Measurements from ENCODE around the gene CNOT9.

CNOT9 gene

DNA sequence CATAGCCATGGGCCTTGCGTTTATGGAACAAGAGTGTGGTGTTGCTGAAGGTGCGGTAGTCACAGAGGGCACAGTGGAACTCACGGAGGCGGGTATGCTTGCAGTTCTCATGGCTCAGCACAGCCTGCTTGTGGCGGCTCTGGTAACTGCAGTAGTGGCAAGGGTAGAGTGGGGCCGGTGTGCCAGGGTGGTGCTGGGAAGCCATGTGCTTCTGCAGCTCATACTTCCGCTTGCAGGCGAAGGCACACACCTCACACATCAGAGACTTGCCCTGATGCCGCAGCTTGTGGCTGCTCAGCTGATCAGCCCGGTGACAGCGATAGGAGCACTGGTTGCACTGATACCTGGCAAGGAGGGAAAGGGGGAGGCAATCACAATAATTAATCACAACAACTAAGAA, 76.1 kb downstream of the CNOT9 start:
- DNase-seq (ENCODE audit: low read depth), result no peak

DNA sequence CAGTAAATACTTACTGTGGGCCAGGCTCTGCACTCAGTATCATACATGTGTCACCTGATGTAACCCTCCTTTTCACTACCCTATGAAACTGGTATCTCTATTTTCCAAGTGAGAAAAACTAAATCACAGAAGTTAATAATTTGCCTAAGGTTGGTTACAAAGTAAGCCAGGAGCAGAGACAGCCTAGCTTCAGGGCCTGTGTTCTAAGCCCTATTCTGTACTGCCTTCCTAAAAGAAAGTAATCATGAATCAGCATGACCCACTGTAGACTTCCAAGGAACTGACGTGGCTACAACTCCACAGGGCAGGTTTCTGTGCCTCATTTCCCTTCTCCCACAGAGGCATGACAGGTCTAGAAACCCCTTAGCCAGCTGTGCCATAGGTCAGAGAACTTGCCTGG, 76.5 kb downstream of the CNOT9 start:
- DNase-seq (ENCODE audit: low read depth), result no peak

Data from T follicular helper cell (primary cell).